Activated B cell treated with CpG ODN at 0.5 μM for 24 hours (primary cell): ENCODE data around the gene PPM1E. TPM values are rescaled to one million over a fixed set of nuclear protein-coding genes. Genes with fewer than 3 reads are reported as not detected.

Source experiments
- ATAC-seq: fragments of 200-7000 bp; cut with Tn5 transposase; one replicate; pipeline ENCODE4 v1.10.0; 2021; ENCODE audit warnings: low read depth, mild to moderate bottlenecking, moderate library complexity
- CTCF ChIA-PET: fragments of 350-600 bp; sonication (Branson Sonifier 250); formaldehyde crosslinking; loops from one replicate; lab custom pipeline; 2021; ENCODE audit warnings: antibody characterized with exemption; lab: Charles Lee
- POLR2A ChIA-PET: fragments of 350-600 bp; sonication (Branson Sonifier 250); formaldehyde crosslinking; loops from one replicate; lab custom pipeline; 2021; ENCODE audit warnings: antibody characterized with exemption; lab: Charles Lee
- DNase-seq: peaks from one replicate; pipeline ENCODE4 v3.0.0; 2022
- H3K27ac Mint-ChIP-seq: one replicate; pipeline ENCODE4 v1.8.0; 2020; ENCODE audit warnings: mixed read lengths
- H3K27me3 Mint-ChIP-seq: one replicate; pipeline ENCODE4 v1.8.0; 2021; ENCODE audit warnings: mixed read lengths
- H3K36me3 Mint-ChIP-seq: one replicate; pipeline ENCODE4 v1.8.0; 2021; ENCODE audit warnings: low read depth, mixed read lengths
- H3K4me1 Mint-ChIP-seq: one replicate; pipeline ENCODE4 v1.8.0; 2021; ENCODE audit warnings: mixed read lengths
- H3K4me3 Mint-ChIP-seq: one replicate; pipeline ENCODE4 v1.8.0; 2020; ENCODE audit warnings: mild to moderate bottlenecking, mixed read lengths
- H3K9me3 Mint-ChIP-seq: one replicate; pipeline ENCODE4 v1.8.0; 2020; ENCODE audit warnings: mixed read lengths
- intact Hi-C: fragments of 100-400 bp; cut with micrococcal nuclease; formaldehyde crosslinking; loops from one replicate; pipeline ENCODE4 v1.15.1; 2024
- total RNA-seq: library from RNA; stranded (reverse); gene quantifications from 2 replicates; pipeline ENCODE4 v1.2.3, GENCODE V29; 2022
- TF ChIP-seq, protein P1 (sequence below): fragments of 200-600 bp; IDR thresholded peaks from one replicate; pipeline ENCODE4 v1.8.0; 2022; ENCODE audit warnings: antibody characterized with exemption, mild to moderate bottlenecking

The PPM1E gene
- total RNA-seq, 1 donor from 2014 or later: 0.02 TPM

DNA sequence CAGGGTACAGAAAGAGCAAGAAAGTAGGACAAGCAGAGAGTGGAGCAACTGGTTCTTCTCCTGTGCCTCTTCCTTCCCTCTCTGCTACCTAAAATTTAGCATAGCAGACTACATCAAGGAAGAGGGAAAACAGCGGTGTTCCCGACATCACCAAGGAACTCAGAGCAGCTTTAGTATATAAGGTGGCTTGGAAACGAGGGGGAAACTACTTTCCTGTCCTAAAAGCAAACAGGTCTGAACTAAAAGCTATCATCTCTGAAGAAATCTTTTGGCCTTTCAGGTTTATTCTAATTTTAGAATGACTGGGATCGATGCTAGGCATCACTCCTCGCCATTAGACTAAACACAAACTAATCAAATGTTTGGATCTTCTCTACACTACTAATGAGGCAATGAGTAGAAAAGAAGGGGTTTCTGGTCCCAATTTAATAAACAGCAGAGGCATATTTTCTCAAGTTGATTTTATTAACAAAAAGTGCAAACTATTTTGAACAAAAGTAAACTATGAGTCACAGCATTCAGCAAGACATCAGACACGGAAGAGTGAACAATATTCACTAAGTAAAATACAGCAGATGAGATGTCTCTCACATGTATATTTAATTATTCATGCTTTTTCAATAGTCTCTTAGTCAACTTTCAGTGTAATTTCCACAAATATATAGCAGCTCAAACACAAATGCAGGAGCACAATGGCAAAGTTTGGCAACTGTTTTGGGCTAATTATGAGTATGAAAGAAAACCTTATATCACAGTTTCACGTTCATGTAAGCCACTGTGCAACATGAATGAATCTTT is 242.3 kb downstream of the PPM1E start:
- DNase-seq (no peak), ATAC-seq (no peak)
- Mint-ChIP-seq H3K27me3 (no peaks in the 10 kb centered on the region), H3K4me1 (peaks cover 32% of the 10 kb centered on the region), H3K36me3 (peaks cover 34% of the 10 kb centered on the region), H3K9me3 (no peaks in the 10 kb centered on the region), H3K4me3 (no peak overlapping the region), H3K27ac (peak overlapping the region; percentile 57)
- CTCF ChIA-PET: interaction anchor here (1.6 kb wide), 1 partner anchor 479 kb away, joined by 3 read pairs; no protein-coding TSS in a partner anchor
- intact Hi-C loops: no loop called here
- POLR2A ChIA-PET: no interaction called here
- TF ChIP-seq, protein P1, sequence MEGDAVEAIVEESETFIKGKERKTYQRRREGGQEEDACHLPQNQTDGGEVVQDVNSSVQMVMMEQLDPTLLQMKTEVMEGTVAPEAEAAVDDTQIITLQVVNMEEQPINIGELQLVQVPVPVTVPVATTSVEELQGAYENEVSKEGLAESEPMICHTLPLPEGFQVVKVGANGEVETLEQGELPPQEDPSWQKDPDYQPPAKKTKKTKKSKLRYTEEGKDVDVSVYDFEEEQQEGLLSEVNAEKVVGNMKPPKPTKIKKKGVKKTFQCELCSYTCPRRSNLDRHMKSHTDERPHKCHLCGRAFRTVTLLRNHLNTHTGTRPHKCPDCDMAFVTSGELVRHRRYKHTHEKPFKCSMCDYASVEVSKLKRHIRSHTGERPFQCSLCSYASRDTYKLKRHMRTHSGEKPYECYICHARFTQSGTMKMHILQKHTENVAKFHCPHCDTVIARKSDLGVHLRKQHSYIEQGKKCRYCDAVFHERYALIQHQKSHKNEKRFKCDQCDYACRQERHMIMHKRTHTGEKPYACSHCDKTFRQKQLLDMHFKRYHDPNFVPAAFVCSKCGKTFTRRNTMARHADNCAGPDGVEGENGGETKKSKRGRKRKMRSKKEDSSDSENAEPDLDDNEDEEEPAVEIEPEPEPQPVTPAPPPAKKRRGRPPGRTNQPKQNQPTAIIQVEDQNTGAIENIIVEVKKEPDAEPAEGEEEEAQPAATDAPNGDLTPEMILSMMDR: no peak

DNA sequence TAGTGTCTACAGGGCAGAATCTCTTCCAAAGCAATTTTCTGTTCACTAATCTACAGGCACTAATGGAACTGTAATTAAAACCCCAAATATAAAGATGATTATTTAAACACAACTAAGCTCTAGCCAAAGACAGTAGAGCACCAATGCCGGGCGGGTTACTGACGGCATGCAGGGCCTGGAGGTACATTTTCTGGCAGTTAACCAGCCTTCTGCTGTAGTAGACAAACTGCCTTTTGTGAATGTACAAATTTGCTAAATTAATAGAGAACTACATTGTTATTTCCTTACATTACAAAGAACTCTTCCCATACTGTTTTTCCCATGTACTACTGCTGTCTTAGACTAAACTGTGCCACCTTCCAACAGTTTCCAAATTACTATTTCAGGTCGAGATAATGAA is 243.2 kb downstream of the PPM1E start:
- Mint-ChIP-seq H3K36me3 (peaks cover 29% of the 10 kb centered on the region), H3K4me3 (no peak overlapping the region), H3K9me3 (no peaks in the 10 kb centered on the region), H3K27ac (peak overlapping the region; percentile 47), H3K4me1 (peaks cover 29% of the 10 kb centered on the region), H3K27me3 (no peaks in the 10 kb centered on the region)
- ATAC-seq (no peak), DNase-seq (no peak)
- intact Hi-C loops: no loop called here
- TF ChIP-seq, protein P1: no peak
- POLR2A ChIA-PET: no interaction called here
- CTCF ChIA-PET: no interaction called here

DNA sequence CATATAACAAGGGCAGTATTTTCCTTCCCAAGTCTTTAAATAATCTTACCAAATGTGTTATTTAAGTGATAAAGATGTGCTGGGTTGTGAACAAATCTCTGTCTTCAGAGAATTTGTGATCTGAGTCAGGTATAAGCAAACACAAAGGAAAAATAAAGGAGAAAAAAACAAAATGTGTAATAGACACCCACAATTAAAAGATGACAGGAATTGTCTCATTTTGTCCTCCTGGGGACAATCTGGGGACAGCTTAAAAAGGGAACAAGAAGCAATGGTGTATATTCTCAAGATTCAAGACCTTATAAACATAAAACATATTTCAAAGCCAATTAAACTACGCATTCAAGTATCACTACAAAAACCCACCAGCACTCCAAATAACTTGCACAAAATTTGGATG is 243.8 kb downstream of the PPM1E start:
- Mint-ChIP-seq H3K36me3 (peaks cover 29% of the 10 kb centered on the region), H3K9me3 (no peaks in the 10 kb centered on the region), H3K4me3 (no peak overlapping the region), H3K27me3 (no peaks in the 10 kb centered on the region), H3K27ac (peak overlapping the region; percentile 50), H3K4me1 (peaks cover 30% of the 10 kb centered on the region)
- ATAC-seq (no peak), DNase-seq (no peak)
- POLR2A ChIA-PET: no interaction called here
- intact Hi-C loops: no loop called here
- CTCF ChIA-PET: no interaction called here
- TF ChIP-seq, protein P1: no peak

DNA sequence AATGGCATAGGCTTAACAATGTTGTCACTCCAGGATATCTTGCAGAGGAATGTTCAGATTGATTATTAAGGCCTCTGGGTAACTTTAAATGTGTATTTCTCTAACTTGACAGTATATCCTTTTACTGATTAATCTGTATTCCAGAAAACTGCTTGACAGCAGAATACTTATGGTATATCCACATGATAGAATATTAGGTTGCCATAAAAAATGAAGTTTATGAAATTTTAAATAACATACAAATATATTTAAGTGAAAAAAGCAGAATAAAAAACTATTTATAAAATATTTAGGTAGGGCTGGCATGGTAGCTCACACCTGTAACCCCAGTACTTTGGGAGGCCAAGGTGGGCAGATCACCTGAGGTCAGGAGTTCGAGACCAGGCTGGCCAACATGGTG is 244.4 kb downstream of the PPM1E start:
- peak overlapping the region; percentile 98 for H3K27ac Mint-ChIP-seq
- H3K4me3 Mint-ChIP-seq: no peak overlapping the region
- no peak for DNase-seq

More for the DNA sequence above, 244.4 kb downstream of the PPM1E start:
- CTCF ChIA-PET: no interaction called here
- Mint-ChIP-seq H3K4me1 (peaks cover 33% of the 10 kb centered on the region), H3K27me3 (no peaks in the 10 kb centered on the region), H3K36me3 (peaks cover 29% of the 10 kb centered on the region), H3K9me3 (no peaks in the 10 kb centered on the region)
- intact Hi-C loops: loop anchor here (2.0 to 10.0 kb wide), 3 partner anchors 155 to 665 kb away; partner anchors contain the start of genes PRR11 and SKA2
- POLR2A ChIA-PET: interaction anchor here (0.9 to 1.3 kb wide), 2 partner anchors 369 to 485 kb away, joined by 4 to 11 read pairs; partner anchors contain the start of gene MTMR4
- TF ChIP-seq, protein P1: no peak
- no peak for ATAC-seq
